Gastroesophageal sphincter (tissue), 4 donors: ENCODE results near the gene MAG. TPM values are rescaled to one million over a fixed set of nuclear protein-coding genes. Genes with fewer than 3 reads are reported as not detected.

Experiments
- ATAC-seq: fragments of 150-250 bp; one replicate; pipeline ENCODE4 v1.9.1; 2016; ENCODE audit warnings: mild to moderate bottlenecking, moderate library complexity
- H3K27ac ChIP-seq, 4 donors: fragments of 200-600 bp; sonication (generic) in 3 of 4; 1 replicate in 3 of 4; 2 replicates in 1 of 4; pipeline ENCODE4 v1.5.1; 2016 to 2019
- H3K27me3 ChIP-seq: fragments of 200-600 bp; sonication (generic); one replicate; pipeline ENCODE4 v1.5.1; 2019
- H3K36me3 ChIP-seq, 2 donors: fragments of 200-600 bp; sonication (generic); one replicate each; pipeline ENCODE4 v1.5.1; 2019; ENCODE audit warnings: control low read depth in 1 of 2
- H3K4me1 ChIP-seq, 3 donors: fragments of 200-600 bp; sonication (generic); 1 replicate in 2 of 3; 2 replicates in 1 of 3; pipeline ENCODE4 v1.5.1; 2016 to 2019; ENCODE audit warnings: control low read depth in 2 of 3
- H3K4me3 ChIP-seq, 2 donors: fragments of 200-600 bp; sonication (generic); one replicate each; pipeline ENCODE4 v1.5.1; 2019; ENCODE audit warnings: mild to moderate bottlenecking in 1 of 2, moderate library complexity in 1 of 2
- H3K9me3 ChIP-seq, 3 donors: fragments of 200-600 bp; sonication (generic); one replicate each; pipeline ENCODE4 v1.5.1; 2017 to 2019; ENCODE audit warnings: control low read depth in 2 of 3
- EP300 ChIP-seq: sonication (generic); formaldehyde crosslinking; IDR thresholded peaks from one replicate; pipeline ENCODE4 v1.6.1; 2017; ENCODE audit warnings: antibody characterized with exemption, mild to moderate bottlenecking
- POLR2A ChIP-seq, 2 donors: fragments of 450-650 bp; IDR thresholded peaks; one replicate each; pipeline ENCODE4 v1.6.1; 2017; ENCODE audit warnings: antibody characterized with exemption in 2 of 2, mild to moderate bottlenecking in 2 of 2, moderate library complexity in 1 of 2
- POLR2AphosphoS5 ChIP-seq: sonication (generic); formaldehyde crosslinking; IDR thresholded peaks from one replicate; pipeline ENCODE4 v1.6.1; 2017; ENCODE audit warnings: antibody characterized with exemption
- WGBS, 2 donors: methylation state at CpG; one replicate each; pipeline ENCODE4 v1.1.5; 2018; ENCODE audit warnings: low coverage in 1 of 2; 5-methylcytosine and 5-hydroxymethylcytosine counted together
- total RNA-seq, 4 donors: library from RNA; depleted of rRNA; stranded (reverse); fragments of >200 nt; gene quantifications; one replicate each; pipeline ENCODE4 v1.1.0, GENCODE V29; 2016
- TF ChIP-seq, protein P1 (sequence below), 4 experiments: fragments of 200-600 bp in 2 of 4; fragments of 450-650 bp in 2 of 4; sonication (generic) in 1 of 4; IDR thresholded peaks; one replicate each; pipeline ENCODE4 v1.5.1; 2017 to 2019; ENCODE audit warnings: antibody characterized with exemption in 4 of 4, mild to moderate bottlenecking in 2 of 4, moderate library complexity in 2 of 4

MAG gene
- total RNA-seq, 4 donors from 2014 or later: 0.40 TPM; not detected in 3

DNA sequence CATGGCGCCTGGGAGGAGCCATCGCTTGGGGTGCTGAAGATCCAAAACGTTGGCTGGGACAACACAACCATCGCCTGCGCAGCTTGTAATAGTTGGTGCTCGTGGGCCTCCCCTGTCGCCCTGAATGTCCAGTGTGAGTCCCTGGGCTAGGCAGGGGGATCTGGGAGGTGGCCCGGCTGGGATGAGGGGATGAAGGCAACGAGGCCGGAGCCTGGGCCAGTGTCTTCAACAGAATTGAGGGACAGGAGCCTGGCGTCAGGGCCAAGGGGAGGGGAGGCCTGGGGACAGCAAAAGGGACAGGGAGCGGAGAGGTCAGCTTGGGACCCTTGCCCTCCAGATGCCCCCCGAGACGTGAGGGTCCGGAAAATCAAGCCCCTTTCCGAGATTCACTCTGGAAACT lies 49.0 kb downstream of the MAG start:
- Histone ChIP-seq H3K9me3 (no peaks in the 10 kb centered on the region), H3K4me1 (no peaks in the 10 kb centered on the region), H3K4me3 (no peak overlapping the region), H3K27me3 (peaks cover 41% of the 10 kb centered on the region), H3K36me3 (no peaks in the 10 kb centered on the region), H3K27ac (no peak overlapping the region)
- WGBS, 2 donors: 80 to 83% methylated on average over 1 to 4 of the region's 16 CpGs
- TF ChIP-seq, protein P1, sequence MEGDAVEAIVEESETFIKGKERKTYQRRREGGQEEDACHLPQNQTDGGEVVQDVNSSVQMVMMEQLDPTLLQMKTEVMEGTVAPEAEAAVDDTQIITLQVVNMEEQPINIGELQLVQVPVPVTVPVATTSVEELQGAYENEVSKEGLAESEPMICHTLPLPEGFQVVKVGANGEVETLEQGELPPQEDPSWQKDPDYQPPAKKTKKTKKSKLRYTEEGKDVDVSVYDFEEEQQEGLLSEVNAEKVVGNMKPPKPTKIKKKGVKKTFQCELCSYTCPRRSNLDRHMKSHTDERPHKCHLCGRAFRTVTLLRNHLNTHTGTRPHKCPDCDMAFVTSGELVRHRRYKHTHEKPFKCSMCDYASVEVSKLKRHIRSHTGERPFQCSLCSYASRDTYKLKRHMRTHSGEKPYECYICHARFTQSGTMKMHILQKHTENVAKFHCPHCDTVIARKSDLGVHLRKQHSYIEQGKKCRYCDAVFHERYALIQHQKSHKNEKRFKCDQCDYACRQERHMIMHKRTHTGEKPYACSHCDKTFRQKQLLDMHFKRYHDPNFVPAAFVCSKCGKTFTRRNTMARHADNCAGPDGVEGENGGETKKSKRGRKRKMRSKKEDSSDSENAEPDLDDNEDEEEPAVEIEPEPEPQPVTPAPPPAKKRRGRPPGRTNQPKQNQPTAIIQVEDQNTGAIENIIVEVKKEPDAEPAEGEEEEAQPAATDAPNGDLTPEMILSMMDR (IDR thresholded peaks at IDR 0.05): no peak
- TF ChIP-seq EP300: no peak
- no peak for TF ChIP-seq POLR2A (IDR thresholded peaks at IDR 0.05)
- no peak for TF ChIP-seq POLR2AphosphoS5
- no peak for ATAC-seq

DNA sequence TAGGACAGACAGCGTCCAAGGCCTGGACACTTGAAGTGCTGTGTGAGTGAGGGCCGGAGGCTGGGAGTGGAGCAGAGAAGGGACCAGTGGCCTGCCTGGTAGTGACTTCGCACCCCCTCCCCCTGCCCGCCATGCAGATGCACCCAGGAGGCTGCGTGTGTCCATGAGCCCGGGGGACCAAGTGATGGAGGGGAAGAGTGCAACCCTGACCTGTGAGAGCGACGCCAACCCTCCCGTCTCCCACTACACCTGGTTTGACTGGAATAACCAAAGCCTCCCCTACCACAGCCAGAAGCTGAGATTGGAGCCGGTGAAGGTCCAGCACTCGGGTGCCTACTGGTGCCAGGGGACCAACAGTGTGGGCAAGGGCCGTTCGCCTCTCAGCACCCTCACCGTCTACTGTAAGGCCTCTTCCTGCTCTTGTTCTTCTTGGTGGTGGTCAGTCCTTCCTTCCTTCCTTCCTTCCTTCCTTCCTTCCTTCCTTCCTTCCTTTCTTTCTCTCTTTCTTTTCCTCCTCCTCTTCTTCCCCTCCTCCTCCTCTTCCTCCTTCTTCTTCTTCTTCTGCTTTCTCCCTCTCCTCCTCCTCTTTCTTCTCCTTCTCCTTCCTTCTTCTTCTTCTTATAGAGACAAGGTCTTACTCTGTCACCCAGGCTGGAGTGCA lies 49.7 kb downstream of the MAG start:
- Histone ChIP-seq H3K36me3 (no peaks in the 10 kb centered on the region), H3K4me3 (no peak overlapping the region), H3K4me1 (no peaks in the 10 kb centered on the region), H3K9me3 (no peaks in the 10 kb centered on the region), H3K27me3 (peaks cover 47% of the 10 kb centered on the region), H3K27ac (no peak overlapping the region)
- TF ChIP-seq POLR2AphosphoS5 (no peak), POLR2A (IDR thresholded peaks at IDR 0.05) (no peak), EP300 (no peak)
- TF ChIP-seq, protein P1 (IDR thresholded peaks at IDR 0.05): no peak
- no peak for ATAC-seq
- WGBS, 2 donors: 78 to 93% methylated on average over 8 to 11 of the region's 14 CpGs

DNA sequence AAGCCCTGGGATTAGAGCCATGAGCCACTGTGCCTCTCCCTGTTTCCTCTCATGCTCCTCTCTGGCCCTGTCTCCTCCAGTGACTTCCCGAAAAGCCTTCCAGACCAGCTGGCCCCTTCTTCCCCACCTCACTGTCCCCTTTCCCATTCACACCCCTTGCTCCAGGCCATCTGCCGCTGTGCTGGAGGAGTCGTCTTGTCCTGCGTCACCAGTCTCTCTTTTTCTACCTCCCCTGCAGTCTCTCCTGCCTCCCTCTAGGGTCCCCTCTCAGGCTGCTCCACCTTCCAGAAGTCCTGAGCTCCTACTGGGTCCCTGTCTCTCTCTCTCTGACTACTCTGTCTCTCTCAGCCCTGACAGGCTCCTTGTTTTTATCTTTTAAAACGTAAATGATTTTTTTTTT lies 50.5 kb downstream of the MAG start:
- peaks cover 43% of the 10 kb centered on the region for H3K27me3 ChIP-seq
- no peaks in the 10 kb centered on the region for H3K36me3 ChIP-seq
- no peak overlapping the region for H3K27ac ChIP-seq
- 44 to 53% methylated on average over 4 to 5 of the region's 5 CpGs for WGBS, 2 donors
- TF ChIP-seq EP300 (no peak), POLR2A (IDR thresholded peaks at IDR 0.05) (no peak), POLR2AphosphoS5 (no peak)
- TF ChIP-seq, protein P1 (IDR thresholded peaks at IDR 0.05): no peak
- no peak overlapping the region for H3K4me3 ChIP-seq
- no peaks in the 10 kb centered on the region for H3K4me1 ChIP-seq
- no peak for ATAC-seq
- H3K9me3 ChIP-seq: no peaks in the 10 kb centered on the region

DNA sequence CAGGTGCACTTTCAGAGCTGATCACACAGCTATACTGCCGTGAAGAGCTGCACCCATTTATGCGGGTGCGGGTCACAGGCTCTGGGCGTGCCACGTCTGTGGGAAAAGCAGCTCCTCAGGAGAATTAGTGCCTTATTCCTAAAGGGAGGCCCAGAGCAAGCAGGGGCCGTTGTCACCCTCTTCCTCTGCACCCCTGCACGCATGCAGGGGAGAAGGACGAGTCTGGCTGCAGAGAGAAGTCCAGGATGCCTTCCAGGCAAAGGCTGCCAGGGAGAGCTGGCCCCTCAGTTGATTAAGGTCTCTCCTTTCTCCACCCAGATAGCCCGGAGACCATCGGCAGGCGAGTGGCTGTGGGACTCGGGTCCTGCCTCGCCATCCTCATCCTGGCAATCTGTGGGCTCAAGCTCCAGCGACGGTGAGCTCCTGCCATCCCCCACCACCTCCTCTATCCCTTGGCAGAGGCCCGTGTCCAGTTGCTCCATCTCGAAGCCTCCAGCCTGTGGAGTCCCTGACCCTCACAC lies 52.6 kb downstream of the MAG start:
- no peak overlapping the region for H3K4me3 ChIP-seq
- TF ChIP-seq POLR2A (IDR thresholded peaks at IDR 0.05): no peak
- TF ChIP-seq POLR2AphosphoS5: no peak
- TF ChIP-seq, protein P1 (IDR thresholded peaks at IDR 0.05): no peak
- TF ChIP-seq EP300: no peak
- H3K4me1 ChIP-seq: no peaks in the 10 kb centered on the region
- no peak overlapping the region for H3K27ac ChIP-seq
- WGBS, 2 donors: 100% methylated on average over 1 of the region's 17 CpGs; no CpG with 5 or more reads in 1 of the 2 donors
- no peak for ATAC-seq
- H3K9me3 ChIP-seq: no peaks in the 10 kb centered on the region
- peaks cover 34% of the 10 kb centered on the region for H3K27me3 ChIP-seq
- H3K36me3 ChIP-seq: no peaks in the 10 kb centered on the region

DNA sequence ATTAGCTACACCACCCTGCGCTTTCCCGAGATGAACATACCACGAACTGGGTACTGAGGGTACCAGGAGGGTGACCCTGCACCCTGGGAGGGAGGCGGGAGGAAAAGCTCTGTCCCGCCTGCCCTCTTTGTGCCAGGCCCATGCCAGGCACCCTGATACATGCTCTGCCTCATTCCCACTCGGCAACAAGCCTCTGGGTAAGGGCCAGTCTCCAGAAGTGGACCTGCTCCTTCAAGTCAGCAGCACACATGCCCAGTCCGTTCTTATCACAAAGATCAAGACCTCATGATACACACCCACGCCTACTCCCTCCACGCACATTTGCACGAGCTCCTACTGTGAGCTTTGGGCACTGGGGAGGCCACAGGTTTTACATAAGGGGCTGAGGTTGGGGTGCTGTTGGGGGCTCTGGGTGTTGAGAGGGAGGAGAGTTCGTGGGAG lies 53.7 kb downstream of the MAG start:
- Histone ChIP-seq H3K4me3 (no peak overlapping the region), H3K9me3 (no peaks in the 10 kb centered on the region), H3K27ac (no peak overlapping the region), H3K36me3 (no peaks in the 10 kb centered on the region), H3K27me3 (peaks cover 45% of the 10 kb centered on the region), H3K4me1 (no peaks in the 10 kb centered on the region)
- WGBS, 2 donors: 60% methylated on average over 1 of the region's 11 CpGs; no CpG with 5 or more reads in 1 of the 2 donors
- ATAC-seq: no peak
- TF ChIP-seq POLR2AphosphoS5 (no peak), EP300 (no peak)
